ENCODE data around the gene USP25.

Gene USP25

GRCh38 chr21:15703932-15704331, 25.9 kb upstream of the USP25 start:
- H3K27me3 ChIP-seq (ENCODE audit: control insufficient read depth in 5 of 5, insufficient read depth in 4 of 5, low read length in 5 of 5): no peaks in the 10 kb centered on the region
- no peak overlapping the region for H3K4me3 ChIP-seq (ENCODE audit: low read depth in 1 of 5, low read length in 5 of 5)
- peaks cover 0 to 10% (median 6%) of the 10 kb centered on the region in 5 donors for H3K9me3 ChIP-seq (ENCODE audit: control insufficient read depth in 5 of 5, low read length in 5 of 5)
- no peaks in the 10 kb centered on the region for H3K36me3 ChIP-seq (ENCODE audit: control insufficient read depth in 5 of 5, insufficient read depth in 5 of 5, low read length in 5 of 5)
- no peaks in the 10 kb centered on the region for H3K4me1 ChIP-seq (ENCODE audit: control insufficient read depth in 5 of 5, insufficient read depth in 5 of 5, low read length in 5 of 5)
- H3K27ac ChIP-seq (ENCODE audit: low read depth, low read length): no peak overlapping the region
- no peak overlapping the region for H3K9ac ChIP-seq (ENCODE audit: low read length in 5 of 5)

- H3K27me3 ChIP-seq (ENCODE audit: control insufficient read depth in 5 of 5, insufficient read depth in 4 of 5, low read length in 5 of 5): no peaks in the 10 kb centered on the region
- H3K36me3 ChIP-seq (ENCODE audit: control insufficient read depth in 5 of 5, insufficient read depth in 5 of 5, low read length in 5 of 5): no peaks in the 10 kb centered on the region
- H3K4me1 ChIP-seq (ENCODE audit: control insufficient read depth in 5 of 5, insufficient read depth in 5 of 5, low read length in 5 of 5): no peaks in the 10 kb centered on the region
- peaks cover 0 to 10% (median 6%) of the 10 kb centered on the region in 5 donors for H3K9me3 ChIP-seq (ENCODE audit: control insufficient read depth in 5 of 5, low read length in 5 of 5)
- no peak overlapping the region for H3K4me3 ChIP-seq (ENCODE audit: low read depth in 1 of 5, low read length in 5 of 5)
- H3K9ac ChIP-seq (ENCODE audit: low read length in 5 of 5): no peak overlapping the region
- H3K27ac ChIP-seq (ENCODE audit: low read depth, low read length): no peak overlapping the region
Measured at GRCh38 chr21:15706696-15707095, 23.1 kb upstream of the USP25 start.

- no peak overlapping the region for H3K4me3 ChIP-seq (ENCODE audit: low read depth in 1 of 5, low read length in 5 of 5)
- H3K27me3 ChIP-seq (ENCODE audit: control insufficient read depth in 5 of 5, insufficient read depth in 4 of 5, low read length in 5 of 5): no peaks in the 10 kb centered on the region
- no peak overlapping the region for H3K27ac ChIP-seq (ENCODE audit: low read depth, low read length)
- H3K9ac ChIP-seq (ENCODE audit: low read length in 5 of 5): no peak overlapping the region
- H3K9me3 ChIP-seq (ENCODE audit: control insufficient read depth in 5 of 5, low read length in 5 of 5): no peaks in the 10 kb centered on the region
- H3K4me1 ChIP-seq (ENCODE audit: control insufficient read depth in 5 of 5, insufficient read depth in 5 of 5, low read length in 5 of 5): no peaks in the 10 kb centered on the region
- H3K36me3 ChIP-seq (ENCODE audit: control insufficient read depth in 5 of 5, insufficient read depth in 5 of 5, low read length in 5 of 5): no peaks in the 10 kb centered on the region
Measured at GRCh38 chr21:15713412-15713811, 16.4 kb upstream of the USP25 start.

GRCh38 chr21:15718711-15719110, 11.1 kb upstream of the USP25 start:
- no peaks in the 10 kb centered on the region for H3K36me3 ChIP-seq (ENCODE audit: control insufficient read depth in 5 of 5, insufficient read depth in 5 of 5, low read length in 5 of 5)
- H3K27me3 ChIP-seq (ENCODE audit: control insufficient read depth in 5 of 5, insufficient read depth in 4 of 5, low read length in 5 of 5): no peaks in the 10 kb centered on the region
- H3K4me3 ChIP-seq (ENCODE audit: low read depth in 1 of 5, low read length in 5 of 5): no peak overlapping the region
- H3K27ac ChIP-seq (ENCODE audit: low read depth, low read length): no peak overlapping the region
- H3K9me3 ChIP-seq (ENCODE audit: control insufficient read depth in 5 of 5, low read length in 5 of 5): no peaks in the 10 kb centered on the region
- H3K4me1 ChIP-seq (ENCODE audit: control insufficient read depth in 5 of 5, insufficient read depth in 5 of 5, low read length in 5 of 5): no peaks in the 10 kb centered on the region
- H3K9ac ChIP-seq (ENCODE audit: low read length in 5 of 5): no peak overlapping the region

- Histone ChIP-seq H3K27ac (ENCODE audit: low read depth, low read length) (no peak overlapping the region), H3K9me3 (ENCODE audit: control insufficient read depth in 5 of 5, low read length in 5 of 5) (no peaks in the 10 kb centered on the region), H3K36me3 (ENCODE audit: control insufficient read depth in 5 of 5, insufficient read depth in 5 of 5, low read length in 5 of 5) (no peaks in the 10 kb centered on the region)
Measured at GRCh38 chr21:15719976-15720375, 9.8 kb upstream of the USP25 start.

GRCh38 chr21:15722591-15723324, 7.0 kb upstream of the USP25 start:
- no peak overlapping the region for H3K4me3 ChIP-seq (ENCODE audit: low read depth in 1 of 5, low read length in 5 of 5)
- H3K36me3 ChIP-seq (ENCODE audit: control insufficient read depth in 5 of 5, insufficient read depth in 5 of 5, low read length in 5 of 5): no peaks in the 10 kb centered on the region
- no peaks in the 10 kb centered on the region for H3K9me3 ChIP-seq (ENCODE audit: control insufficient read depth in 5 of 5, low read length in 5 of 5)
- no peaks in the 10 kb centered on the region for H3K27me3 ChIP-seq (ENCODE audit: control insufficient read depth in 5 of 5, insufficient read depth in 4 of 5, low read length in 5 of 5)
- no peaks in the 10 kb centered on the region for H3K4me1 ChIP-seq (ENCODE audit: control insufficient read depth in 5 of 5, insufficient read depth in 5 of 5, low read length in 5 of 5)
- H3K9ac ChIP-seq (ENCODE audit: low read length in 5 of 5): no peak overlapping the region
- no peak overlapping the region for H3K27ac ChIP-seq (ENCODE audit: low read depth, low read length)

More at GRCh38 chr21:15719976-15720375, 9.8 kb upstream of the USP25 start:
- Histone ChIP-seq H3K9ac (ENCODE audit: low read length in 5 of 5) (no peak overlapping the region), H3K4me1 (ENCODE audit: control insufficient read depth in 5 of 5, insufficient read depth in 5 of 5, low read length in 5 of 5) (no peaks in the 10 kb centered on the region), H3K27me3 (ENCODE audit: control insufficient read depth in 5 of 5, insufficient read depth in 4 of 5, low read length in 5 of 5) (no peaks in the 10 kb centered on the region), H3K4me3 (ENCODE audit: low read depth in 1 of 5, low read length in 5 of 5) (no peak overlapping the region)

GRCh38 chr21:15725949-15726348, 3.8 kb upstream of the USP25 start:
- no peaks in the 10 kb centered on the region for H3K9me3 ChIP-seq (ENCODE audit: control insufficient read depth in 5 of 5, low read length in 5 of 5)
- H3K4me1 ChIP-seq (ENCODE audit: control insufficient read depth in 5 of 5, insufficient read depth in 5 of 5, low read length in 5 of 5): peaks cover 0 to 11% (median 8%) of the 10 kb centered on the region in 5 donors
- H3K9ac ChIP-seq (ENCODE audit: low read length in 5 of 5): no peak overlapping the region
- no peaks in the 10 kb centered on the region for H3K36me3 ChIP-seq (ENCODE audit: control insufficient read depth in 5 of 5, insufficient read depth in 5 of 5, low read length in 5 of 5)
- H3K27ac ChIP-seq (ENCODE audit: low read depth, low read length): no peak overlapping the region
- no peaks in the 10 kb centered on the region for H3K27me3 ChIP-seq (ENCODE audit: control insufficient read depth in 5 of 5, insufficient read depth in 4 of 5, low read length in 5 of 5)
- no peak overlapping the region for H3K4me3 ChIP-seq (ENCODE audit: low read depth in 1 of 5, low read length in 5 of 5)

GRCh38 chr21:15728046-15728445, 1.7 kb upstream of the USP25 start:
- Histone ChIP-seq H3K27me3 (ENCODE audit: control insufficient read depth in 5 of 5, insufficient read depth in 4 of 5, low read length in 5 of 5) (no peaks in the 10 kb centered on the region), H3K36me3 (ENCODE audit: control insufficient read depth in 5 of 5, insufficient read depth in 5 of 5, low read length in 5 of 5) (no peaks in the 10 kb centered on the region), H3K4me1 (ENCODE audit: control insufficient read depth in 5 of 5, insufficient read depth in 5 of 5, low read length in 5 of 5) (peaks cover 0 to 28% (median 16%) of the 10 kb centered on the region in 5 donors), H3K27ac (ENCODE audit: low read depth, low read length) (no peak overlapping the region), H3K9ac (ENCODE audit: low read length in 5 of 5) (no peak overlapping the region), H3K9me3 (ENCODE audit: control insufficient read depth in 5 of 5, low read length in 5 of 5) (no peaks in the 10 kb centered on the region), H3K4me3 (ENCODE audit: low read depth in 1 of 5, low read length in 5 of 5) (no peak overlapping the region)

GRCh38 chr21:15729346-15729673, 472 bp upstream of the USP25 start:
- H3K36me3 ChIP-seq (ENCODE audit: control insufficient read depth in 5 of 5, insufficient read depth in 5 of 5, low read length in 5 of 5): no peaks in the 10 kb centered on the region
- H3K4me3 ChIP-seq (ENCODE audit: low read depth in 1 of 5, low read length in 5 of 5): peak overlapping the region; percentile 77 to 85 (median 82)
- H3K27me3 ChIP-seq (ENCODE audit: control insufficient read depth in 5 of 5, insufficient read depth in 4 of 5, low read length in 5 of 5): no peaks in the 10 kb centered on the region
- peak overlapping the region in 4 of 5 donors; percentile 83 to 89 (median 86) for H3K9ac ChIP-seq (ENCODE audit: low read length in 5 of 5)
- H3K27ac ChIP-seq (ENCODE audit: low read depth, low read length): peak overlapping the region; percentile 65
- no peaks in the 10 kb centered on the region for H3K9me3 ChIP-seq (ENCODE audit: control insufficient read depth in 5 of 5, low read length in 5 of 5)
- H3K4me1 ChIP-seq (ENCODE audit: control insufficient read depth in 5 of 5, insufficient read depth in 5 of 5, low read length in 5 of 5): peaks cover 0 to 31% (median 19%) of the 10 kb centered on the region in 5 donors

GRCh38 chr21:15730484-15731242, 881 bp downstream of the USP25 start:
- H3K27me3 ChIP-seq (ENCODE audit: control insufficient read depth in 5 of 5, insufficient read depth in 4 of 5, low read length in 5 of 5): no peaks in the 10 kb centered on the region
- H3K27ac ChIP-seq (ENCODE audit: low read depth, low read length): peak overlapping the region; percentile 88
- peak overlapping the region; percentile 68 to 96 (median 89) for H3K4me3 ChIP-seq (ENCODE audit: low read depth in 1 of 5, low read length in 5 of 5)
- H3K9me3 ChIP-seq (ENCODE audit: control insufficient read depth in 5 of 5, low read length in 5 of 5): no peaks in the 10 kb centered on the region
- no peaks in the 10 kb centered on the region for H3K36me3 ChIP-seq (ENCODE audit: control insufficient read depth in 5 of 5, insufficient read depth in 5 of 5, low read length in 5 of 5)
- H3K9ac ChIP-seq (ENCODE audit: low read length in 5 of 5): peak overlapping the region; percentile 77 to 95 (median 92)
- H3K4me1 ChIP-seq (ENCODE audit: control insufficient read depth in 5 of 5, insufficient read depth in 5 of 5, low read length in 5 of 5): peaks cover 0 to 42% (median 26%) of the 10 kb centered on the region in 5 donors

All from subcutaneous abdominal adipose tissue (tissue), 5 donors.